ENCODE data around the gene NR5A2.

DNA sequence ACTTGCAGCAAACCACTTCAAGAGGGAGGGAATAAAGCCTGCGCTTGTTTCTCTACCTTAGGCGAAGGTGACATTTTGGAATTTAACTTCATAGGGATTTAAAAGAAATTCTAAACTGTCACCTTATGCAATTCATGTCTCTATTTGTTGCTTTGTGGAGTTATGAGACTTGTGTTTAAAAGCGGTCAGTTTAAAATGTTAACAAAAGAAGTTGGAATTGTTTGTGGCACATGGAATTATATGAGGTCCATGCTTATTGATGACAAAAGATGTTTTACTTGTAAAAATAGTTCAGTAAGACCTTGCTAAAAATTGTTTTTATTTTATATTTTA, 15.8 kb downstream of the NR5A2 start:
- TF ChIP-seq, protein P1, sequence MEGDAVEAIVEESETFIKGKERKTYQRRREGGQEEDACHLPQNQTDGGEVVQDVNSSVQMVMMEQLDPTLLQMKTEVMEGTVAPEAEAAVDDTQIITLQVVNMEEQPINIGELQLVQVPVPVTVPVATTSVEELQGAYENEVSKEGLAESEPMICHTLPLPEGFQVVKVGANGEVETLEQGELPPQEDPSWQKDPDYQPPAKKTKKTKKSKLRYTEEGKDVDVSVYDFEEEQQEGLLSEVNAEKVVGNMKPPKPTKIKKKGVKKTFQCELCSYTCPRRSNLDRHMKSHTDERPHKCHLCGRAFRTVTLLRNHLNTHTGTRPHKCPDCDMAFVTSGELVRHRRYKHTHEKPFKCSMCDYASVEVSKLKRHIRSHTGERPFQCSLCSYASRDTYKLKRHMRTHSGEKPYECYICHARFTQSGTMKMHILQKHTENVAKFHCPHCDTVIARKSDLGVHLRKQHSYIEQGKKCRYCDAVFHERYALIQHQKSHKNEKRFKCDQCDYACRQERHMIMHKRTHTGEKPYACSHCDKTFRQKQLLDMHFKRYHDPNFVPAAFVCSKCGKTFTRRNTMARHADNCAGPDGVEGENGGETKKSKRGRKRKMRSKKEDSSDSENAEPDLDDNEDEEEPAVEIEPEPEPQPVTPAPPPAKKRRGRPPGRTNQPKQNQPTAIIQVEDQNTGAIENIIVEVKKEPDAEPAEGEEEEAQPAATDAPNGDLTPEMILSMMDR (IDR thresholded peaks at IDR 0.05 in 4 of 5, conservative IDR thresholded peaks at IDR 0.05 in 1 of 5): no peak
- TF ChIP-seq POLR2A (IDR thresholded peaks at IDR 0.05): no peak

Measured in gastrocnemius medialis (tissue), 4 donors.